ENCODE data around the gene TMEM190.

DNA sequence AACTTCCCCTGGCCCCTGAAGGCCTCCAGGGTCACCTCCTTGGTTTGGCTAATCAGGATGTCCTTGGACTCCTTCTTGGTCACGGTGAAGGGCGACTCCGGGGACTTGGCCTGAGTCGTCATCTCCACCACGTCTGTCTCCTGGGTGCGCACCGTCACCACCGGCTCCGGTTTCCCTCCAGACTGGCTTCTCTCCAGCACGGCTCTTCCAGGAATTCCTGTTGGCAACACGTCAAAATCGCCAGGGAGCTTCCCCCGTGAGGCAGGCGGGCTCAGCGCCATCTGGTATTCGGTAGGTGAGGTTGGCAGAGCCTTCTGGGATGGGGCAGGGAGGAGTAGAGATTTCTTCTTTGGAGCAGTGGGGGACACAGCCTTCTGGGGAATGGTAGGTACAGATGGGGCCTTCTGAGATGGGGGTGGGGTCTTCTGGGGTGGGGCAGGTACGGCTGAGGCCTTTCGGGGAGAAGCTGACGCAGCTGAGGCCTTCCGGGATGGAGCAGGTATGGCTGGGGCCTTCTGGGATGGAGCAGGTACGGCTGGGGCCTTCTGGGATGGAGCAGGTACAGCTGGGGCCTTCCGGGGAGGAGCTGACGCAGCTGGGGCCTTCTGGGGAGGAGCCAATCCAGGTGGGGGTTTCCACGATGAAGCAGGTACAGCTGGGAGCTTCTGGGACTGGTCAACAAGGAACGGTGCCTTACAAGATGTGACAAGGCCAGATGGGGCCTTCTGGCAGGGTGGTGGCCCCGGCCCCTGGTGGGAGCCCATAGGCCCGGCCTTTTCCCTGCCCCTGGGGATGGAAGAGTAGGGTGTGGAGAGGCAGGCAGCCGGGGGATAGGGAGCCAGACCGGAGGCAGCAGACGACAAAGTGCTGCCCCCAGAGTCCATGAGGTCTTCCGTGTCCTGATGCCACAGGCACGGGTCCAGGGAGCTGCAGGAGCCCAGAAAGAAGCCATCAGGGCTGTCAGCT, 17.4 kb upstream of the TMEM190 start:
- TF ChIP-seq, protein P1, sequence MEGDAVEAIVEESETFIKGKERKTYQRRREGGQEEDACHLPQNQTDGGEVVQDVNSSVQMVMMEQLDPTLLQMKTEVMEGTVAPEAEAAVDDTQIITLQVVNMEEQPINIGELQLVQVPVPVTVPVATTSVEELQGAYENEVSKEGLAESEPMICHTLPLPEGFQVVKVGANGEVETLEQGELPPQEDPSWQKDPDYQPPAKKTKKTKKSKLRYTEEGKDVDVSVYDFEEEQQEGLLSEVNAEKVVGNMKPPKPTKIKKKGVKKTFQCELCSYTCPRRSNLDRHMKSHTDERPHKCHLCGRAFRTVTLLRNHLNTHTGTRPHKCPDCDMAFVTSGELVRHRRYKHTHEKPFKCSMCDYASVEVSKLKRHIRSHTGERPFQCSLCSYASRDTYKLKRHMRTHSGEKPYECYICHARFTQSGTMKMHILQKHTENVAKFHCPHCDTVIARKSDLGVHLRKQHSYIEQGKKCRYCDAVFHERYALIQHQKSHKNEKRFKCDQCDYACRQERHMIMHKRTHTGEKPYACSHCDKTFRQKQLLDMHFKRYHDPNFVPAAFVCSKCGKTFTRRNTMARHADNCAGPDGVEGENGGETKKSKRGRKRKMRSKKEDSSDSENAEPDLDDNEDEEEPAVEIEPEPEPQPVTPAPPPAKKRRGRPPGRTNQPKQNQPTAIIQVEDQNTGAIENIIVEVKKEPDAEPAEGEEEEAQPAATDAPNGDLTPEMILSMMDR (IDR thresholded peaks at IDR 0.05): no peak
- TF ChIP-seq POLR2A (IDR thresholded peaks at IDR 0.05): no peak

Measured in heart left ventricle (tissue), 13 donors.